ENCODE results near the gene FAM3D.

Gene FAM3D

GRCh38 chr3:58656631-58657030 lies 9.9 kb downstream of the FAM3D start:
- H3K4me1 ChIP-seq (ENCODE audit: control insufficient read depth, insufficient read depth, low read length, unreplicated experiment) = no peaks in the 10 kb centered on the region
- peaks cover 30% of the 10 kb centered on the region for H3K27me3 ChIP-seq (ENCODE audit: insufficient read depth, low read length)
- no peak overlapping the region for H3K27ac ChIP-seq (ENCODE audit: low read depth, low read length)
- no peaks in the 10 kb centered on the region for H3K36me3 ChIP-seq (ENCODE audit: insufficient read depth, low read length)
- no peak overlapping the region for H3K4me3 ChIP-seq (ENCODE audit: low read depth, low read length)
- no peaks in the 10 kb centered on the region for H3K79me2 ChIP-seq (ENCODE audit: control insufficient read depth, insufficient read depth, low read length, unreplicated experiment)
- no peak overlapping the region for H2AFZ ChIP-seq (ENCODE audit: low read length, unreplicated experiment)

- no peak overlapping the region for H2AFZ ChIP-seq (ENCODE audit: low read length, unreplicated experiment)
- no peak overlapping the region for H3K27ac ChIP-seq (ENCODE audit: low read depth, low read length)
- H3K36me3 ChIP-seq (ENCODE audit: insufficient read depth, low read length) = no peaks in the 10 kb centered on the region
- H3K79me2 ChIP-seq (ENCODE audit: control insufficient read depth, insufficient read depth, low read length, unreplicated experiment) = no peaks in the 10 kb centered on the region
- peaks cover 6% of the 10 kb centered on the region for H3K4me1 ChIP-seq (ENCODE audit: control insufficient read depth, insufficient read depth, low read length, unreplicated experiment)
- no peak overlapping the region for H3K4me3 ChIP-seq (ENCODE audit: low read depth, low read length)
- H3K27me3 ChIP-seq (ENCODE audit: insufficient read depth, low read length) = peaks cover 30% of the 10 kb centered on the region
These were observed 12.1 kb downstream of the FAM3D start for GRCh38 chr3:58654466-58654865.

GRCh38 chr3:58652624-58653023 lies 13.9 kb downstream of the FAM3D start:
- Histone ChIP-seq H3K36me3 (ENCODE audit: insufficient read depth, low read length) (no peaks in the 10 kb centered on the region), H3K4me1 (ENCODE audit: control insufficient read depth, insufficient read depth, low read length, unreplicated experiment) (peaks cover 6% of the 10 kb centered on the region), H3K4me3 (ENCODE audit: low read depth, low read length) (no peak overlapping the region), H3K27ac (ENCODE audit: low read depth, low read length) (no peak overlapping the region), H3K27me3 (ENCODE audit: insufficient read depth, low read length) (peaks cover 30% of the 10 kb centered on the region), H3K79me2 (ENCODE audit: control insufficient read depth, insufficient read depth, low read length, unreplicated experiment) (no peaks in the 10 kb centered on the region), H2AFZ (ENCODE audit: low read length, unreplicated experiment) (no peak overlapping the region)

- Histone ChIP-seq H3K4me3 (ENCODE audit: low read depth, low read length) (no peak overlapping the region), H3K27me3 (ENCODE audit: insufficient read depth, low read length) (peaks cover 20% of the 10 kb centered on the region), H3K4me1 (ENCODE audit: control insufficient read depth, insufficient read depth, low read length, unreplicated experiment) (peaks cover 15% of the 10 kb centered on the region), H2AFZ (ENCODE audit: low read length, unreplicated experiment) (peak overlapping the region; percentile 65), H3K36me3 (ENCODE audit: insufficient read depth, low read length) (no peaks in the 10 kb centered on the region), H3K79me2 (ENCODE audit: control insufficient read depth, insufficient read depth, low read length, unreplicated experiment) (no peaks in the 10 kb centered on the region), H3K27ac (ENCODE audit: low read depth, low read length) (no peak overlapping the region)
These were observed 15.3 kb downstream of the FAM3D start for GRCh38 chr3:58651276-58651675.

GRCh38 chr3:58647381-58648141 lies 19.0 kb downstream of the FAM3D start:
- no peaks in the 10 kb centered on the region for H3K36me3 ChIP-seq (ENCODE audit: insufficient read depth, low read length)

GRCh38 chr3:58646503-58646902 lies 20.1 kb downstream of the FAM3D start:
- Histone ChIP-seq H3K4me1 (ENCODE audit: control insufficient read depth, insufficient read depth, low read length, unreplicated experiment) (peaks cover 16% of the 10 kb centered on the region), H3K27me3 (ENCODE audit: insufficient read depth, low read length) (no peaks in the 10 kb centered on the region), H3K36me3 (ENCODE audit: insufficient read depth, low read length) (no peaks in the 10 kb centered on the region), H2AFZ (ENCODE audit: low read length, unreplicated experiment) (no peak overlapping the region), H3K4me3 (ENCODE audit: low read depth, low read length) (no peak overlapping the region), H3K27ac (ENCODE audit: low read depth, low read length) (no peak overlapping the region), H3K79me2 (ENCODE audit: control insufficient read depth, insufficient read depth, low read length, unreplicated experiment) (no peaks in the 10 kb centered on the region)

More at GRCh38 chr3:58647381-58648141, 19.0 kb downstream of the FAM3D start:
- H3K4me1 ChIP-seq (ENCODE audit: control insufficient read depth, insufficient read depth, low read length, unreplicated experiment) = peaks cover 16% of the 10 kb centered on the region
- no peak overlapping the region for H3K4me3 ChIP-seq (ENCODE audit: low read depth, low read length)
- H3K79me2 ChIP-seq (ENCODE audit: control insufficient read depth, insufficient read depth, low read length, unreplicated experiment) = no peaks in the 10 kb centered on the region
- H3K27ac ChIP-seq (ENCODE audit: low read depth, low read length) = no peak overlapping the region
- no peaks in the 10 kb centered on the region for H3K27me3 ChIP-seq (ENCODE audit: insufficient read depth, low read length)
- H2AFZ ChIP-seq (ENCODE audit: low read length, unreplicated experiment) = no peak overlapping the region

- H3K79me2 ChIP-seq (ENCODE audit: control insufficient read depth, insufficient read depth, low read length, unreplicated experiment) = no peaks in the 10 kb centered on the region
- no peak overlapping the region for H2AFZ ChIP-seq (ENCODE audit: low read length, unreplicated experiment)
- no peaks in the 10 kb centered on the region for H3K36me3 ChIP-seq (ENCODE audit: insufficient read depth, low read length)
- H3K4me3 ChIP-seq (ENCODE audit: low read depth, low read length) = no peak overlapping the region
- H3K27me3 ChIP-seq (ENCODE audit: insufficient read depth, low read length) = no peaks in the 10 kb centered on the region
- peaks cover 10% of the 10 kb centered on the region for H3K4me1 ChIP-seq (ENCODE audit: control insufficient read depth, insufficient read depth, low read length, unreplicated experiment)
- H3K27ac ChIP-seq (ENCODE audit: low read depth, low read length) = no peak overlapping the region
These were observed 20.8 kb downstream of the FAM3D start for GRCh38 chr3:58645726-58646125.

- Histone ChIP-seq H3K4me3 (ENCODE audit: low read depth, low read length) (no peak overlapping the region), H2AFZ (ENCODE audit: low read length, unreplicated experiment) (no peak overlapping the region), H3K27ac (ENCODE audit: low read depth, low read length) (no peak overlapping the region), H3K36me3 (ENCODE audit: insufficient read depth, low read length) (no peaks in the 10 kb centered on the region), H3K27me3 (ENCODE audit: insufficient read depth, low read length) (no peaks in the 10 kb centered on the region), H3K79me2 (ENCODE audit: control insufficient read depth, insufficient read depth, low read length, unreplicated experiment) (no peaks in the 10 kb centered on the region), H3K4me1 (ENCODE audit: control insufficient read depth, insufficient read depth, low read length, unreplicated experiment) (peaks cover 20% of the 10 kb centered on the region)
These were observed 23.7 kb downstream of the FAM3D start for GRCh38 chr3:58642846-58643245.

- no peaks in the 10 kb centered on the region for H3K27me3 ChIP-seq (ENCODE audit: insufficient read depth, low read length)
- H3K27ac ChIP-seq (ENCODE audit: low read depth, low read length) = no peak overlapping the region
- H3K4me1 ChIP-seq (ENCODE audit: control insufficient read depth, insufficient read depth, low read length, unreplicated experiment) = peaks cover 9% of the 10 kb centered on the region
- H3K79me2 ChIP-seq (ENCODE audit: control insufficient read depth, insufficient read depth, low read length, unreplicated experiment) = no peaks in the 10 kb centered on the region
- H3K4me3 ChIP-seq (ENCODE audit: low read depth, low read length) = no peak overlapping the region
- H2AFZ ChIP-seq (ENCODE audit: low read length, unreplicated experiment) = peak overlapping the region; percentile 75
- no peaks in the 10 kb centered on the region for H3K36me3 ChIP-seq (ENCODE audit: insufficient read depth, low read length)
These were observed 25.7 kb downstream of the FAM3D start for GRCh38 chr3:58640700-58641372.

- Histone ChIP-seq H2AFZ (ENCODE audit: low read length, unreplicated experiment) (no peak overlapping the region), H3K27me3 (ENCODE audit: insufficient read depth, low read length) (no peaks in the 10 kb centered on the region)
These were observed 26.7 kb downstream of the FAM3D start for GRCh38 chr3:58639842-58640241.

GRCh38 chr3:58639001-58639400 lies 27.6 kb downstream of the FAM3D start:
- H2AFZ ChIP-seq (ENCODE audit: low read length, unreplicated experiment) = peak overlapping the region; percentile 65
- H3K79me2 ChIP-seq (ENCODE audit: control insufficient read depth, insufficient read depth, low read length, unreplicated experiment) = no peaks in the 10 kb centered on the region
- no peak overlapping the region; the same call in 1 of the 2 replicates for H3K4me3 ChIP-seq (ENCODE audit: low read depth, low read length)
- H3K27me3 ChIP-seq (ENCODE audit: insufficient read depth, low read length) = no peaks in the 10 kb centered on the region
- H3K27ac ChIP-seq (ENCODE audit: low read depth, low read length) = no peak overlapping the region
- H3K36me3 ChIP-seq (ENCODE audit: insufficient read depth, low read length) = no peaks in the 10 kb centered on the region
- H3K4me1 ChIP-seq (ENCODE audit: control insufficient read depth, insufficient read depth, low read length, unreplicated experiment) = peaks cover 9% of the 10 kb centered on the region

More at GRCh38 chr3:58639842-58640241, 26.7 kb downstream of the FAM3D start:
- H3K36me3 ChIP-seq (ENCODE audit: insufficient read depth, low read length) = no peaks in the 10 kb centered on the region
- H3K4me1 ChIP-seq (ENCODE audit: control insufficient read depth, insufficient read depth, low read length, unreplicated experiment) = peaks cover 9% of the 10 kb centered on the region
- no peak overlapping the region for H3K4me3 ChIP-seq (ENCODE audit: low read depth, low read length)
- H3K27ac ChIP-seq (ENCODE audit: low read depth, low read length) = no peak overlapping the region
- H3K79me2 ChIP-seq (ENCODE audit: control insufficient read depth, insufficient read depth, low read length, unreplicated experiment) = no peaks in the 10 kb centered on the region
